HG03060 (cell line): ENCODE data around the gene MRGPRG.

Source experiments
- ATAC-seq: cut with Tn5 transposase; IDR thresholded peaks from one replicate; pipeline ENCODE4 v1.9.1; 2021; ENCODE audit warnings: low read depth, moderate number of reproducible peaks; ENCODE audit not compliant: unreplicated experiment

MRGPRG gene

GRCh38 chr11:3213659-3214419, 4.8 kb downstream of the MRGPRG start:
- ATAC-seq, result no peak

- ATAC-seq, result no peak
Observed at GRCh38 chr11:3208272-3208671, 10.3 kb downstream of the MRGPRG start.

DNA sequence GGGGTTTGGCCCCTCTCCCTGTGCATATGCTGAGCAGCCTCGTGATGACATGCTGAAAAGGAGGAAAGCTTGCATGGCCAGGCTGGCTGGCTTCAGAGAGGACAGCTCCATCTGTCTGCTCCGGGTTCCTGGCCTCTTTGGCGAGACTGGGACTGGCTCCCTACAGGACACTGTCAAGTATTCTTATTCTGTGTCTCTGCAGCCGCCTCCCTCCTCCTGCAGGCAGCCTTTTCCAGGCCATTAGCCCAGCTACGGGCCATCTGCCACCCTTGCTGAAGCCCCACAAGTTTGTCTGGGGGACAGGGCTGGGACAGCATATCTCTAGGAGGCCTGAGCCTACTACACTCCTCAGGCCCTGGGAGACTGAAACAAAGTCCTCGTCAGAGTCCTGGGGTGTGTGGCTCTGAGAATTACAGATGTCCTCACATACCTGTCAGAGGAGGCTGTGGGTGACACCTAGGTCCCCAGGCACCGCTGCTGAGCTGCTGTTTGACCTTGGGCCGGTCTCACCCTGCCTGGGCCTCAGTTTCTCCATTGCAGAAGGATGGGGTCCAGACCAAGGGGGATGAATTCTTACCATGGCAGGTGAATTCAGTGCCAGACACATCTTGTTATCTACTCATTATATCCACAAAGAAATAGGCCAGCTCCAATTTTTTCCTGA, 11.0 kb downstream of the MRGPRG start:
- ATAC-seq, result no peak

GRCh38 chr11:3206922-3207204, 11.8 kb downstream of the MRGPRG start:
- no peak for ATAC-seq

- no peak for ATAC-seq
Observed at GRCh38 chr11:3206156-3206921, 12.3 kb downstream of the MRGPRG start.

DNA sequence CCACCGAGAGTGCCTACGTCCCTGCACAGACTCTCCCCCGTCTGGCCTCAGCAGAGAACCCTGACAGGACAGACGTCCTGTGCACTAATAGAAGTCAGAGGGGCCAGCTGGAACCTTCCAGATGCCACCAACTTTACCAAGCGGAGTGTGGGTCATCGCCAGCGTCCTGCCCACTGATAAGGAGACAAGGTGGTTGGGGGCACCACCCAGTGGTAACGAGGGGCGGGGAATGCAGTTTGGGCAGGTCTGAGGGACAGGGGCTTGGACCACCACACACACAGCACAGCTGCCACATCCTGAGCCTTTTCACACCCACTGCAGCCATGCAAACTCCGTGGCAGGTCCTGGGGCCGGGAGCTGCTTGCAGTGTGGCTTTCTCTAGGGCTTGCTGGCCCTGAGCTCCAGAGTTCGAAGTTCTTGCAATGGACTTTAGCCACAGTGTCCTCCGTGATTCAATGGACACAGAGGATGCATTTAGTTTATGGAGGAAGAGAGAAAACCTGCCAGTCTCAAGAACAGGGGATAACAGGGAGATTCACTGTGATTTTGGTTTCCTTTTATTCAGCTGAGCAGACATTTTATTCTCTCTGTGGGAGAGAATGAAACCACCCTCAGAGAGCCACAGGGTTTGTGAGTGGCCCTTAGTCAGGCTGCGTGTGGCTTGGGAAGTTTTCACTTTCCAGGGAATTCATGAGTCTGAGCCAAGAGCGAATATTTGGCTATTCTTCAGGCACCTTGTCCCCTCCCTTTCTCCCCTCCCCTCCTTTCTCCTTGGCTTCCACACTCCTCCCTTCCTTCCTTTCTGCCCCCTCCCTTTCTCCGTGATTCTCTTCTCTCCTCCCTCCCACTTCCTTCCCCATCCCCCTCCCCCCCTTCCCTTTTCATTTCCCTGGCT, 13.1 kb downstream of the MRGPRG start:
- ATAC-seq, result no peak

- no peak for ATAC-seq
Observed at GRCh38 chr11:3204141-3205015, 14.2 kb downstream of the MRGPRG start.

GRCh38 chr11:3203221-3204043, 15.2 kb downstream of the MRGPRG start:
- no peak for ATAC-seq

GRCh38 chr11:3202759-3203158, 15.9 kb downstream of the MRGPRG start:
- ATAC-seq, result no peak

DNA sequence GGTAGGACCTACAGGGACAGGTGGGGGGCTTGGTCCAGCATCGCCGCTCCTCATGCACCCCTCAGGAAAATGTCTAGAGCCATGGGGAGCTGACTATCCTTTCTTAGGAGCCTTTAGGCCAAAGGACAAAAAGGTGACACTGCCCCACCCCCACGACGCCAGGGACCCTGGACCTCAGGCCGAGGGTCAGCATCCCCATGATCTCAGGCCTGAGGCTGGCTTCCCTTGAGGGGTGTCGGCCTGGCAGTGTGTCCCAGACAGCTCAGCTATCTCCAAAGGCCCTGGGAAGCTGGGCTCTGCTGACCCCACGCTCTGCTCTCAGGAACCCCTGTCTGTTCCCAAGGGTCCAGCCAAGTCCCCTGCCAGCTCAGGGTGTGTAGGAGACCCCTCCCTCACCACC, 16.3 kb downstream of the MRGPRG start:
- no peak for ATAC-seq

GRCh38 chr11:3201677-3202181, 16.9 kb downstream of the MRGPRG start:
- no peak for ATAC-seq

DNA sequence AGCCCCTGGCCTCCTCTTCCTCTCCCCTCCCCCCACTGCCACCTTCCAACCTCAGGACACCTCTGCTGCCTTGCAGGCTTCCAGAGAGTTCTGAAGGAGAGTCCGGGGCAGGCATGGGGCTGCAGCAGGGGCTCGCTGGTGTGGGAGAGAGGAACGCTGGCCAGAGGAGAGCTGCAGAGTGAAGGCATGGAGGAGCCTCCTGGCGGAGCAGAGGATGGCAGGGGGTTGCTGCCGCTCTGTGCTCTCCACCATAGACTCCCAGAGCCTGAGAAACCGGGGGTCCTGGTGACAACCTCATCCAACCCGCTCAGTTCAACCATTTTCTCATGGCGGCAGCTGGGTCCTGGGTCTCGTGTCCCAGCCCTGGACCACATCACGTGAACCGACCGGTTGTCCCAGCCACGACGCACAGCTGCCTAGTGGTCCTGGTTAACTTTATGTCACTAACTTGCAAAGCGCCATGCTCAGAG, 17.5 kb downstream of the MRGPRG start:
- no peak for ATAC-seq

DNA sequence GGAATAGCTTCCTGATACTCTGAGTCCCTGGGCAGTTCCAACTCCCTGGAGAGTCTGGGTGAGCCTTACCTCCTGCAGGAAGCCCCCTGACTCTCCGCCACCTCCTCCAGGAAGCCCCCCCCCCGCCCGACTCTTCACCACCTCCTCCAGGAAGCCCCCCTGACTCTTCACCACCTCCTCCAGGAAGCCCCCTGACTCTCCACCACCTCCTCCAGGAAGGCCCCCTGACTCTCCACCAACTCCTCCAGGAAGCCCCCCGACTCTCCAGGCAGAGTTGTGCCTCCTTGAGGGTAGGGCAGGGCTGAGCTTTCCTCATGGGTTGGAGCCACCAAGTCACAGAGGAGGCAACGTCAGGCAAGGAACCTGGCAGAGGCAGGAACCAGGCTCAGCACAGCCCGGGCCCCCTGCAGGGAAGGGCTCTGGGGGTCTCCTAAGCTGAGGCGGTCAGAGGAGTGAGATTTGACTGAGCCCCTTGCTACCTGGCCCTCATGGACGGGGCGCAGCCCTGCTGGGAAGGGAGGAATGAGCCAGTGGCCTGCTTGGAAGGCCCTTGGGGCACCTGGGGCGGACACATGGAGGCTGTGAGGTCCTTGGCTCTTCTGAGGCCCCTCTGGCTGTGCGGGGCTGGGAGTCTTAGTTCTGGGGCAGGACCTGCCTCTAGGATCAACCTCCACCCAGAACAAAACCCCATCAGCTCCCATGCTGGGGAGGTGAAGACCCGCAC, 18.1 kb downstream of the MRGPRG start:
- no peak for ATAC-seq

- no peak for ATAC-seq
Observed at GRCh38 chr11:3199537-3200295, 18.9 kb downstream of the MRGPRG start.

GRCh38 chr11:3198815-3199214, 19.8 kb downstream of the MRGPRG start:
- no peak for ATAC-seq

DNA sequence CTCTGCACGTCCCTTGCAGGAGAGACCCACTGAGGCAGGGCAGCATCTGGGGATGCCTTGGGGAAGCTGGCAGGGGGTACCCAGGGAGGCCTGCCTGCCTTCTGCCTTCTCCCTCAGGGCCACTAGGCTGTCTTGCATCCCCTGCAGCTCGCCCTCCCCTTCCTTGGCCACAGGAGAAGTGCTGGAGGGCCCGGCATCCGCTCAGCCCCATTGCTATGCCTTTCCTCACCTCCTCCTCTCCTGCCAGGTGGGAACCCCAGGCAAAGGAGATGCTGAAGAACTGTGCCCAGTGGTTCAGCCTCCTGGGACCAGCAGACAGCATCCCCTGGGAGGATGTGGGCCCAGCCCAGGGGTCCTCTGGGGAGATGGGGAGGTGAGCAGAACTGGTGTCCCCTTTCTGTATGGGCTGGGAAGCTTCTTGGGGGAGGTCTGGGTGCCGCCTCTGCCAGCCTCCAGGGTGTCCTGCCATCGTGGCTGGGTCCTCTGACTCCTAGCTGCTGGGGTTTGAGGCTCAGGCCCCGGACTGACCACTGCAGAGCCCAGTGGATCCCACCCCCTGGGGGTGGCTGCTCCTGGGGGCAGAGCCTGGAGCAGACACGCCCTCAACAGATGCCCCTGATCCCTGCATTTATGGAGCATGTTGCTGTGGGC, 20.6 kb downstream of the MRGPRG start:
- no peak for ATAC-seq
